Breast epithelium (tissue), 3 donors: ENCODE data around the gene ST8SIA6.

Source experiments
- CTCF ChIP-seq, 3 donors: fragments of 450-650 bp; IDR thresholded peaks; one replicate each; pipeline ENCODE4 v1.5.1; 2016 to 2017; ENCODE audit warnings: antibody characterized with exemption in 3 of 3, mild to moderate bottlenecking in 3 of 3, moderate library complexity in 3 of 3
- POLR2AphosphoS5 ChIP-seq, 3 donors: sonication (generic); formaldehyde crosslinking; IDR thresholded peaks; one replicate each; pipeline ENCODE4 v1.6.1; 2017; ENCODE audit warnings: antibody characterized with exemption in 3 of 3

GRCh38 chr10:17278607-17279240, 175.7 kb downstream of the ST8SIA6 start:
- no peak for TF ChIP-seq POLR2AphosphoS5 (IDR thresholded peaks at IDR 0.05)
- no peak for TF ChIP-seq CTCF (IDR thresholded peaks at IDR 0.05)
